Natural killer cell (primary cell): ENCODE results near the gene PYGM. TPM values are rescaled to one million over a fixed set of nuclear protein-coding genes. Genes with fewer than 3 reads are reported as not detected.

Source experiments
- ATAC-seq, 3 donors: fragments of 150-1000 bp in 2 of 3; fragments of 200-7000 bp in 1 of 3; cut with Tn5 transposase; 1 replicate in 1 of 3; 2 replicates in 2 of 3; pipeline ENCODE4 v1.10.0; 2021; ENCODE audit warnings: mild to moderate bottlenecking in 2 of 3, moderate library complexity in 2 of 3
- DNase-seq, 2 donors: peaks; one replicate each; pipeline versions ENCODE4 v3.0.0 to v3.0.0-alpha.2; 2013 to 2021; ENCODE audit warnings: mixed read lengths in 1 of 2
- H3K27ac ChIP-seq: one replicate; pipeline ENCODE4 v1.5.1; 2013; ENCODE audit warnings: mild to moderate bottlenecking, low read length
- H3K27me3 ChIP-seq: one replicate; pipeline ENCODE4 v1.6.1; 2013; ENCODE audit warnings: low read length; ENCODE audit not compliant: control insufficient read depth, insufficient read depth
- H3K36me3 ChIP-seq: one replicate; pipeline ENCODE4 v1.6.1; 2013; ENCODE audit warnings: low read length; ENCODE audit not compliant: control insufficient read depth, insufficient read depth
- H3K4me1 ChIP-seq: one replicate; pipeline ENCODE4 v1.6.1; 2013; ENCODE audit warnings: low read length; ENCODE audit not compliant: control insufficient read depth, insufficient read depth
- H3K4me3 ChIP-seq: one replicate; pipeline ENCODE4 v1.5.1; 2013; ENCODE audit warnings: low read length
- H3K9me3 ChIP-seq: one replicate; pipeline ENCODE4 v1.6.1; 2013; ENCODE audit warnings: low read length; ENCODE audit not compliant: control insufficient read depth, insufficient read depth
- H3K27ac Mint-ChIP-seq, 2 donors: one replicate each; pipeline ENCODE4 v1.8.0; 2022; ENCODE audit warnings: mild to moderate bottlenecking in 2 of 2, mixed read lengths in 2 of 2, moderate library complexity in 1 of 2
- H3K27me3 Mint-ChIP-seq, 2 donors: one replicate each; pipeline ENCODE4 v1.8.0; 2022; ENCODE audit warnings: low read depth in 2 of 2, mixed read lengths in 2 of 2
- H3K36me3 Mint-ChIP-seq: one replicate; pipeline ENCODE4 v1.8.0; 2022; ENCODE audit warnings: mixed read lengths
- H3K4me1 Mint-ChIP-seq, 2 donors: one replicate each; pipeline ENCODE4 v1.8.0; 2022; ENCODE audit warnings: mixed read lengths in 2 of 2
- H3K4me3 Mint-ChIP-seq: one replicate; pipeline ENCODE4 v1.8.0; 2022; ENCODE audit warnings: mild to moderate bottlenecking, moderate library complexity, mixed read lengths
- H3K9me3 Mint-ChIP-seq, 2 donors: one replicate each; pipeline ENCODE4 v1.8.0; 2022; ENCODE audit warnings: mixed read lengths in 2 of 2
- CTCF ChIP-seq: fragments of 200-600 bp; IDR thresholded peaks from one replicate; pipeline ENCODE4 v1.8.0; 2022; ENCODE audit warnings: antibody characterized with exemption
- WGBS: methylation state at CpG from one replicate; pipeline ENCODE4 v1.1.7; 2013; ENCODE audit warnings: missing lambda C conversion rate; ENCODE audit not compliant: insufficient coverage; 5-methylcytosine and 5-hydroxymethylcytosine counted together
- intact Hi-C: fragments of 100-400 bp; cut with micrococcal nuclease; formaldehyde crosslinking; loops from one replicate; pipeline ENCODE4 v1.14.2; 2022
- total RNA-seq, 4 donors: library from RNA; stranded (reverse); fragments of 120-200 nt in 1 of 4; gene quantifications; one replicate each; pipeline versions ENCODE4 v1.2.3 to v1.2.4, GENCODE V29; 2013 to 2022

Gene PYGM
- total RNA-seq, 3 donors from 2014 or later (not counting 1 experiment from before 2014, with no cell fraction given): 4.1 to 8.4 (median 6.1) TPM

GRCh38 chr11:64799623-64800302, 40.0 kb upstream of the PYGM start:
- WGBS: 70% methylated on average over 14 of the region's 14 CpGs
- Mint-ChIP-seq H3K4me3 (no peak overlapping the region), H3K27ac (peak overlapping the region in 1 of 2 donors; percentile 32), H3K36me3 (no peaks in the 10 kb centered on the region), H3K9me3 (no peaks in the 10 kb centered on the region), H3K27me3 (no peaks in the 10 kb centered on the region), H3K4me1 (peaks cover 10 to 14% of the 10 kb centered on the region in 2 donors)
- Histone ChIP-seq H3K9me3 (no peaks in the 10 kb centered on the region), H3K27ac (no peak overlapping the region), H3K4me3 (no peak overlapping the region), H3K4me1 (peaks cover 42% of the 10 kb centered on the region), H3K36me3 (peaks cover 22% of the 10 kb centered on the region), H3K27me3 (no peaks in the 10 kb centered on the region)
- intact Hi-C loops: no loop called here
- ATAC-seq (no peak), DNase-seq (no peak)
- TF ChIP-seq CTCF: no peak

DNA sequence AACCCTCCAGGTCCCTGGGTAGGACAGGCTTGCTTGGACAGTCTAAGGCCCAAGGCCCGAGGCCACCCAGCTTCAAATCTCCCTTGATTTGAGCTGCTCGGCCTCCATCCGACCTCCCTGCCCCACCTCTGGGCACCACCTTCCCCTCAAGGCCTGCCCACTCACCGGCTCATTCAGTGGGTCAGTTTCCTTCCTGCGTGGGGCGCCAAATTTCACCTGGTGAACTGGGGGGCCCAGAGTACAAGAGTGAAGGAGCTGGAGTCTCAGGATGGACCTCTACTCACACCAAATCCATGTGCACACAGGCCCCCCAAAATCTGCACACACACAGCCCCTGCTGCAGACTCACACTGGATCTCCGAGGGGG, 39.5 kb upstream of the PYGM start:
- no peak overlapping the region for H3K27ac ChIP-seq
- no peak for TF ChIP-seq CTCF
- peaks cover 40% of the 10 kb centered on the region for H3K4me1 ChIP-seq

GRCh38 chr11:64796757-64797541, 37.2 kb upstream of the PYGM start:
- Histone ChIP-seq H3K27ac (no peak overlapping the region), H3K9me3 (no peaks in the 10 kb centered on the region), H3K4me1 (peaks cover 22% of the 10 kb centered on the region), H3K4me3 (no peak overlapping the region), H3K36me3 (peaks cover 22% of the 10 kb centered on the region), H3K27me3 (no peaks in the 10 kb centered on the region)
- DNase-seq (no peak), ATAC-seq (no peak)
- Mint-ChIP-seq H3K27ac (no peak overlapping the region), H3K4me1 (peaks cover 10 to 11% of the 10 kb centered on the region in 2 donors), H3K27me3 (no peaks in the 10 kb centered on the region), H3K9me3 (no peaks in the 10 kb centered on the region), H3K4me3 (no peak overlapping the region), H3K36me3 (no peaks in the 10 kb centered on the region)
- WGBS: 84% methylated on average over 16 of the region's 19 CpGs
- intact Hi-C loops: no loop called here
- no peak for TF ChIP-seq CTCF

More for the DNA sequence above, 39.5 kb upstream of the PYGM start:
- Histone ChIP-seq H3K9me3 (no peaks in the 10 kb centered on the region), H3K36me3 (peaks cover 22% of the 10 kb centered on the region), H3K27me3 (no peaks in the 10 kb centered on the region), H3K4me3 (no peak overlapping the region)
- no peaks in the 10 kb centered on the region for H3K9me3 Mint-ChIP-seq
- no peaks in the 10 kb centered on the region for H3K27me3 Mint-ChIP-seq
- peak overlapping the region in 1 of 2 donors; percentile 32 for H3K27ac Mint-ChIP-seq
- peaks cover 13 to 14% of the 10 kb centered on the region in 2 donors for H3K4me1 Mint-ChIP-seq
- no peak for ATAC-seq
- no peak overlapping the region for H3K4me3 Mint-ChIP-seq
- DNase-seq: no peak
- 79% methylated on average over 7 of the region's 7 CpGs for WGBS
- no peaks in the 10 kb centered on the region for H3K36me3 Mint-ChIP-seq
- intact Hi-C loops: no loop called here
